Coronary artery (tissue), 2 donors: ENCODE results near the gene EXOC6B.

Experiments used
- DNase-seq: peaks from one replicate; pipeline ENCODE4 v3.0.0-alpha.2; 2017; ENCODE audit warnings: low spot score
- H3K27ac ChIP-seq, 2 donors: fragments of 200-600 bp; sonication (generic); one replicate each; pipeline ENCODE4 v1.5.1; 2016 to 2019
- H3K4me3 ChIP-seq: fragments of 200-600 bp; sonication (generic); 2 replicates; pipeline ENCODE4 v1.5.1; 2016; ENCODE audit warnings: mild to moderate bottlenecking, moderate library complexity
- CTCF ChIP-seq: fragments of 200-600 bp; sonication (generic); IDR thresholded peaks from one replicate; pipeline ENCODE4 v1.5.1; 2019; ENCODE audit warnings: antibody characterized with exemption

Gene EXOC6B

GRCh38 chr2:72183466-72183865 is 642.4 kb downstream of the EXOC6B start:
- DNase-seq: no peak
- Histone ChIP-seq H3K27ac (no peak overlapping the region), H3K4me3 (no peak overlapping the region)
- TF ChIP-seq CTCF: no peak

- no peak for DNase-seq
- Histone ChIP-seq H3K4me3 (no peak overlapping the region), H3K27ac (no peak overlapping the region)
- TF ChIP-seq CTCF: no peak
Measured at GRCh38 chr2:72183016-72183415, 642.8 kb downstream of the EXOC6B start.

- DNase-seq: no peak
- TF ChIP-seq CTCF: no peak
Measured at GRCh38 chr2:72182547-72182946, 643.3 kb downstream of the EXOC6B start.

GRCh38 chr2:72181616-72182015 is 644.2 kb downstream of the EXOC6B start:
- Histone ChIP-seq H3K4me3 (no peak overlapping the region), H3K27ac (no peak overlapping the region)
- no peak for DNase-seq
- no peak for TF ChIP-seq CTCF

More at GRCh38 chr2:72182547-72182946, 643.3 kb downstream of the EXOC6B start:
- Histone ChIP-seq H3K4me3 (no peak overlapping the region), H3K27ac (no peak overlapping the region)

- Histone ChIP-seq H3K27ac (no peak overlapping the region), H3K4me3 (no peak overlapping the region)
- TF ChIP-seq CTCF: no peak
- DNase-seq: no peak
Measured at GRCh38 chr2:72180351-72180750, 645.5 kb downstream of the EXOC6B start.

GRCh38 chr2:72178551-72178950 is 647.3 kb downstream of the EXOC6B start:
- no peak for DNase-seq
- H3K27ac ChIP-seq: no peak overlapping the region
- H3K4me3 ChIP-seq: no peak overlapping the region
- TF ChIP-seq CTCF: no peak

- no peak overlapping the region for H3K27ac ChIP-seq
- TF ChIP-seq CTCF: no peak
- no peak for DNase-seq
- H3K4me3 ChIP-seq: no peak overlapping the region
Measured at GRCh38 chr2:72176281-72176680, 649.6 kb downstream of the EXOC6B start.
